Calu3 (cell line): ENCODE results near the gene GOLGA1. TPM values are rescaled to one million over a fixed set of nuclear protein-coding genes. Genes with fewer than 3 reads are reported as not detected.

Source experiments
- BruUV-seq: library from RNA; stranded (reverse); fragments of 400-500 nt; replicated peaks from 2 replicates; lab custom pipeline; 2021; lab: Mats Ljungman, UMichigan
- CTCF ChIA-PET: fragments of 300-600 bp; sonication (Branson Sonifier 250); formaldehyde crosslinking; loops from one replicate; lab custom pipeline; 2022; ENCODE audit warnings: antibody characterized with exemption; lab: Charles Lee
- DNase-seq: peaks from one replicate; pipeline ENCODE4 v3.0.0; 2022
- H3K27ac Mint-ChIP-seq: one replicate; pipeline ENCODE4 v1.8.0; 2022; ENCODE audit warnings: mixed read lengths; ENCODE audit not compliant: unreplicated experiment
- H3K27me3 Mint-ChIP-seq: one replicate; pipeline ENCODE4 v1.8.0; 2022; ENCODE audit warnings: mixed read lengths; ENCODE audit not compliant: unreplicated experiment
- H3K36me3 Mint-ChIP-seq: one replicate; pipeline ENCODE4 v1.8.0; 2022; ENCODE audit warnings: mild to moderate bottlenecking, moderate library complexity, mixed read lengths; ENCODE audit not compliant: insufficient read depth, unreplicated experiment
- H3K4me1 Mint-ChIP-seq: one replicate; pipeline ENCODE4 v1.8.0; 2022; ENCODE audit warnings: mild to moderate bottlenecking, low read depth, mixed read lengths; ENCODE audit not compliant: unreplicated experiment
- H3K4me3 Mint-ChIP-seq: one replicate; pipeline ENCODE4 v1.8.0; 2022; ENCODE audit warnings: mild to moderate bottlenecking, low read depth, moderate library complexity, mixed read lengths; ENCODE audit not compliant: unreplicated experiment
- H3K9me3 Mint-ChIP-seq: one replicate; pipeline ENCODE4 v1.8.0; 2022; ENCODE audit warnings: low read depth, mixed read lengths; ENCODE audit not compliant: unreplicated experiment
- intact Hi-C: fragments of 100-400 bp; cut with micrococcal nuclease; formaldehyde crosslinking; loops from one replicate; pipeline ENCODE4 v1.10.0; 2022; ENCODE audit not compliant: unreplicated experiment
- total RNA-seq: library from RNA; stranded (reverse); gene quantifications from 2 replicates; pipeline ENCODE4 v1.2.3, GENCODE V29; 2022
- TF ChIP-seq, protein P1 (sequence below): fragments of 200-600 bp; IDR thresholded peaks from one replicate; pipeline ENCODE4 v1.8.0; 2022; ENCODE audit warnings: antibody characterized with exemption; ENCODE audit not compliant: unreplicated experiment

GOLGA1 gene
- total RNA-seq, 1 experiment from 2014 or later, result 13.4 TPM

DNA sequence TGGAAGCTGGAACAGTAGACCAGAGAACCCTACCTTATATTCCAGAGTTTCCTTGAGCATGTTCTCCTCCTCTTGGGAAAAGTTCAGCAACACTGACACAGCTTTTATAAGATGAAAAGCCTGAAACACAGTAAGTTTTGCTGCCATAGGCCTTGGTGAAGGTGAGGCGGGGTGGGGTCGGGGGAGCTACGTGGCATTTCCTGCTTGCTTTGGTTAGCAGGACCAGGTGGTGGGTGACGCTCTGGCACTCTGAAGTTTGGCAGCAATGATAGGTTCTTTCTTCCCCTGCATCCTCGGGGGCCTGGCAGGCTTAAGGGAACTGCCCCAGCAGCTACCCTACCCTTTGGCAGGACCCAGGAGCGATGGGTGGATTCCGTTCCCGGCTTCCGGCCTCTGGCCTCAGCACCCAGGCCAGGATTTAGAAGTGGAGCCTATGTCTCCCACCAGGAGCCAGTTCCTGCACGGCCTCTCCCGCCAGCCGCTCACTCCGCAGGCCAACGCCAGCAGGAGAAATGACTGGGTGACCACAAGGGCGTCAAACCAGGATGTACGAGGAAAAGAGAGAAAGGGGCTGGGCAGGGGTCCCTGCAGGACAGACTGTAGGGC lies 59.6 kb downstream of the GOLGA1 start:
- no peak for DNase-seq
- BruUV-seq, result no TSS peak
- H3K27ac Mint-ChIP-seq, result no peak overlapping the region
- H3K36me3 Mint-ChIP-seq, result peaks cover 19% of the 10 kb centered on the region
- TF ChIP-seq, protein P1, sequence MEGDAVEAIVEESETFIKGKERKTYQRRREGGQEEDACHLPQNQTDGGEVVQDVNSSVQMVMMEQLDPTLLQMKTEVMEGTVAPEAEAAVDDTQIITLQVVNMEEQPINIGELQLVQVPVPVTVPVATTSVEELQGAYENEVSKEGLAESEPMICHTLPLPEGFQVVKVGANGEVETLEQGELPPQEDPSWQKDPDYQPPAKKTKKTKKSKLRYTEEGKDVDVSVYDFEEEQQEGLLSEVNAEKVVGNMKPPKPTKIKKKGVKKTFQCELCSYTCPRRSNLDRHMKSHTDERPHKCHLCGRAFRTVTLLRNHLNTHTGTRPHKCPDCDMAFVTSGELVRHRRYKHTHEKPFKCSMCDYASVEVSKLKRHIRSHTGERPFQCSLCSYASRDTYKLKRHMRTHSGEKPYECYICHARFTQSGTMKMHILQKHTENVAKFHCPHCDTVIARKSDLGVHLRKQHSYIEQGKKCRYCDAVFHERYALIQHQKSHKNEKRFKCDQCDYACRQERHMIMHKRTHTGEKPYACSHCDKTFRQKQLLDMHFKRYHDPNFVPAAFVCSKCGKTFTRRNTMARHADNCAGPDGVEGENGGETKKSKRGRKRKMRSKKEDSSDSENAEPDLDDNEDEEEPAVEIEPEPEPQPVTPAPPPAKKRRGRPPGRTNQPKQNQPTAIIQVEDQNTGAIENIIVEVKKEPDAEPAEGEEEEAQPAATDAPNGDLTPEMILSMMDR, result no peak
- CTCF ChIA-PET, result no interaction called here
- H3K9me3 Mint-ChIP-seq, result no peaks in the 10 kb centered on the region
- intact Hi-C loops, result no loop called here
- no peaks in the 10 kb centered on the region for H3K27me3 Mint-ChIP-seq
- H3K4me1 Mint-ChIP-seq, result no peaks in the 10 kb centered on the region
- H3K4me3 Mint-ChIP-seq, result no peak overlapping the region

DNA sequence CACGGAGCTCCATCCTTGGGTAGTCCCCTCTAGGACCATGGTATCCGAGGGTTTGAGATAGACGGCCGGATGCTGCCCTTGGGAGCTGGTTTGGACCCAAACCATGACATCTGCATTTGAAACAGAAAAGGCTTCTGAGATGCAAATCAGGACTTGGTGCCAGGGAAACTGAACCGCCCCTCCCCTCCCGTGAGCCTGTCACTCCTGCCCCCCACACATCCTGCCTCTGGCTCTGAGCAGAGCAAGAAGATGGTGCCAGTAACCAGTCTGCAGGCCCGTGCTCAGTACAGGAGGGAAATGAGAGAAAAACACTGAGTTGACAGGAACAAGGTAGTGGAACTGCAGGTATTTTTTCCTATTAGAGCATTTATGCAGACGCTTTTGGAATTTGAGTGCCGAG lies 60.4 kb downstream of the GOLGA1 start:
- TF ChIP-seq, protein P1, result no peak
- CTCF ChIA-PET, result no interaction called here
- H3K36me3 Mint-ChIP-seq, result peaks cover 24% of the 10 kb centered on the region
- intact Hi-C loops, result no loop called here
- H3K4me1 Mint-ChIP-seq, result no peaks in the 10 kb centered on the region
- BruUV-seq, result no TSS peak
- H3K27ac Mint-ChIP-seq, result no peak overlapping the region
- no peak overlapping the region for H3K4me3 Mint-ChIP-seq
- no peak for DNase-seq
- no peaks in the 10 kb centered on the region for H3K9me3 Mint-ChIP-seq
- H3K27me3 Mint-ChIP-seq, result no peaks in the 10 kb centered on the region

DNA sequence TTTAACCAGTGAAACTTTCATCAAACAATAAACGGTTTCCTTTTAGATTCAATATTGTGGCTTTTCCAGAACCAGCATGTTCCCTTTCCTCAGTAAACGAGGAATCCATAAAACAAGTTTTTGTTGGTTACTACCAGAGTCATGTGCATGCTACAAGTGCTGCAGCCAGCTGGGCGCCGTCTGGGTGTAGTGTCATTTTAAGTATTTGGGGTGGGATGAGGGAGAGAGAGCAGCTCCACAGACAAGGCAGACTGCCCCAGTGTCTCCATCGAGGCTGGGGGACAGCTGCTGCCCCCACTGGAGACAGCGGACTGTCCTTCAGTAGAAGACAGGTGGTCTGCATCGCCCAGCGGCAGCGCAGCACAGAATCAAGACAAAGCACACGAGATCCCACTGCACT lies 61.7 kb downstream of the GOLGA1 start:
- Mint-ChIP-seq H3K27ac (no peak overlapping the region), H3K4me1 (no peaks in the 10 kb centered on the region), H3K9me3 (no peaks in the 10 kb centered on the region), H3K4me3 (no peak overlapping the region), H3K36me3 (peaks cover 33% of the 10 kb centered on the region), H3K27me3 (no peaks in the 10 kb centered on the region)
- CTCF ChIA-PET, result no interaction called here
- intact Hi-C loops, result no loop called here
- TF ChIP-seq, protein P1, result no peak
- no TSS peak for BruUV-seq
- DNase-seq, result no peak

DNA sequence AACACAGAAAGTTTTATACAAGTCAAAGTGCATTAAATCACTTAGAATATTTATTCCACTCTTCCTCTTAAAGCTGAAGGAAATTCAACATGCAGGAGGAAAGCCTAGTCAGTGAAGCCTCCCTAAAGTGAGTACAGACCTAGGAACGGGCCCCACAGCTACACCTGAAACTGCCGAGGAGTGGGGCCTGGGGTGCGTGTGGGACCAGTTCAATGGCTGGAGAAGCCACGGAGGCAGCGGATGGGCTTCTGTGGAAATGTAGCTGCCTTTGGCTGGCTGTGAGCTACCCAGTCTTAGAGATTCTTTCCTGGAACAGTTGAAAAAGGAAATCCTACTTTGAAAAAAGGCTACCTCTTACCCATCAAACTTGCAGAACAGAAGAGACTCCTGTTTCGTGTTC lies 62.4 kb downstream of the GOLGA1 start:
- CTCF ChIA-PET, result no interaction called here
- Mint-ChIP-seq H3K4me1 (no peaks in the 10 kb centered on the region), H3K27ac (no peak overlapping the region), H3K4me3 (no peak overlapping the region), H3K9me3 (no peaks in the 10 kb centered on the region), H3K36me3 (peaks cover 33% of the 10 kb centered on the region), H3K27me3 (no peaks in the 10 kb centered on the region)
- DNase-seq, result no peak
- TF ChIP-seq, protein P1, result no peak
- intact Hi-C loops, result no loop called here
- no TSS peak for BruUV-seq
